ENCODE data around the gene PHYHIPL. TPM values are rescaled to one million over a fixed set of nuclear protein-coding genes. Genes with fewer than 3 reads are reported as not detected.

Gene PHYHIPL
- total and polyA plus RNA-seq, 2 of the 4 experiments (the other 2 are of a cell fraction) = not detected

DNA sequence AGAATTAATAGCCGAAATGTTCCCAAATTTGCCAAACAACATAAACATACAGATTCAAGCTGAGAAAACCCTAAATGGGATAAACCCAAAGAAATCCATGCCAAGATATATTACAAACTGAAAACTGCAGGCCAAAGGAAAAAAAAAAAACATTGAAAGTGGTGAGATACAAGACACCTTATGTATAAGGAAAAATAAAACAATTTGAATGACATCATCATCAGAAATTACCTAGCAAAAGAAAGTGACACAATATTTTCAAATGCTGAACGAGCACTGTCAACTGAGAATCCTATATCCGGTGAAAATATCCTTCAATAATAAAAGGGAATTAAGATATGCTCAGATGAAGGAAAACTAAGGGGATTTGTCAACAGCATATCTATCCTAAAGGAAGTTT lies 66.5 kb downstream of the PHYHIPL start:
- Histone ChIP-seq H3K4me3 (ENCODE audit: insufficient read depth, low read depth, low read length) (no peak overlapping the region), H3K79me1 (ENCODE audit: low read depth in 1 of 2, low read length in 2 of 2) (no peaks in the 10 kb centered on the region), H2AK9ac (replicated peaks; ENCODE audit: low read depth, low read length, poor library complexity) (no peak overlapping the region), H3K9ac (ENCODE audit: low read depth, low read length) (no peak overlapping the region), H3K27me3 (ENCODE audit: control insufficient read depth, insufficient read depth, low read length) (no peaks in the 10 kb centered on the region), H3K14ac (replicated peaks; ENCODE audit: low read depth, low read length) (no peak overlapping the region), H3K27ac (ENCODE audit: insufficient read depth, low read length) (no peak overlapping the region), H3K18ac (ENCODE audit: low read depth, low read length) (no peak overlapping the region), H4K20me1 (ENCODE audit: insufficient read depth, low read length) (no peaks in the 10 kb centered on the region), H2BK20ac (ENCODE audit: low read depth, low read length) (no peak overlapping the region), H3K23ac (ENCODE audit: low read depth, low read length) (no peak overlapping the region), H3K4me1 (ENCODE audit: control insufficient read depth, insufficient read depth, low read length) (no peaks in the 10 kb centered on the region), H3K56ac (ENCODE audit: extremely low read depth, insufficient read depth, low read length) (no peak overlapping the region), H3K9me3 (ENCODE audit: control insufficient read depth, insufficient read depth, low read length) (no peaks in the 10 kb centered on the region), H4K8ac (ENCODE audit: low read depth in 2 of 2, low read length in 2 of 2) (no peak overlapping the region), H3K36me3 (ENCODE audit: control insufficient read depth, insufficient read depth, low read length) (no peaks in the 10 kb centered on the region), H4K91ac (ENCODE audit: insufficient read depth, low read depth, low read length) (no peak overlapping the region), H2BK5ac (ENCODE audit: low read depth, low read length, poor library complexity, severe bottlenecking) (no peak overlapping the region), H3K4me2 (ENCODE audit: low read depth, low read length) (no peak overlapping the region), H4K5ac (ENCODE audit: low read depth, low read length) (no peak overlapping the region), H2AFZ (replicated peaks; ENCODE audit: low read length, poor library complexity) (no peak overlapping the region), H2BK120ac (ENCODE audit: low read depth, low read length) (no peak overlapping the region), H3K4ac (ENCODE audit: low read depth, low read length) (no peak overlapping the region), H3K9me1 (ENCODE audit: insufficient read depth, low read length) (no peaks in the 10 kb centered on the region), H2AK5ac (ENCODE audit: low read depth, low read length) (no peak overlapping the region), H2BK15ac (ENCODE audit: low read depth, low read length) (no peak overlapping the region)
- POLR2A ChIA-PET (ENCODE audit: unreplicated experiment) = no interaction called here
- TF ChIP-seq RAD21 (IDR thresholded peaks at IDR 0.05; ENCODE audit: low read length) = no peak
- TF ChIP-seq RCOR1 (IDR thresholded peaks at IDR 0.05; ENCODE audit: insufficient replicate concordance, low read length) = no peak
- TF ChIP-seq SMC3 (IDR thresholded peaks at IDR 0.05; ENCODE audit: low read depth, low read length) = no peak
- no peak for TF ChIP-seq RFX5 (IDR thresholded peaks at IDR 0.05; ENCODE audit: low read depth, low read length)
- TF ChIP-seq MAZ (IDR thresholded peaks at IDR 0.05; ENCODE audit: borderline replicate concordance, low read depth, low read length) = no peak
- no peak for TF ChIP-seq CEBPB (IDR thresholded peaks at IDR 0.05; ENCODE audit: low read depth, low read length)
- TF ChIP-seq, protein P1, sequence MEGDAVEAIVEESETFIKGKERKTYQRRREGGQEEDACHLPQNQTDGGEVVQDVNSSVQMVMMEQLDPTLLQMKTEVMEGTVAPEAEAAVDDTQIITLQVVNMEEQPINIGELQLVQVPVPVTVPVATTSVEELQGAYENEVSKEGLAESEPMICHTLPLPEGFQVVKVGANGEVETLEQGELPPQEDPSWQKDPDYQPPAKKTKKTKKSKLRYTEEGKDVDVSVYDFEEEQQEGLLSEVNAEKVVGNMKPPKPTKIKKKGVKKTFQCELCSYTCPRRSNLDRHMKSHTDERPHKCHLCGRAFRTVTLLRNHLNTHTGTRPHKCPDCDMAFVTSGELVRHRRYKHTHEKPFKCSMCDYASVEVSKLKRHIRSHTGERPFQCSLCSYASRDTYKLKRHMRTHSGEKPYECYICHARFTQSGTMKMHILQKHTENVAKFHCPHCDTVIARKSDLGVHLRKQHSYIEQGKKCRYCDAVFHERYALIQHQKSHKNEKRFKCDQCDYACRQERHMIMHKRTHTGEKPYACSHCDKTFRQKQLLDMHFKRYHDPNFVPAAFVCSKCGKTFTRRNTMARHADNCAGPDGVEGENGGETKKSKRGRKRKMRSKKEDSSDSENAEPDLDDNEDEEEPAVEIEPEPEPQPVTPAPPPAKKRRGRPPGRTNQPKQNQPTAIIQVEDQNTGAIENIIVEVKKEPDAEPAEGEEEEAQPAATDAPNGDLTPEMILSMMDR (conservative IDR thresholded peaks at IDR 0.05; ENCODE audit: low read depth, low read length) = no peak
- TF ChIP-seq CHD1 (IDR thresholded peaks at IDR 0.05; ENCODE audit: low read depth, low read length) = no peak
- TF ChIP-seq NFE2L2 (IDR thresholded peaks at IDR 0.05; ENCODE audit: low read depth, low read length) = no peak
- TF ChIP-seq, protein P2, sequence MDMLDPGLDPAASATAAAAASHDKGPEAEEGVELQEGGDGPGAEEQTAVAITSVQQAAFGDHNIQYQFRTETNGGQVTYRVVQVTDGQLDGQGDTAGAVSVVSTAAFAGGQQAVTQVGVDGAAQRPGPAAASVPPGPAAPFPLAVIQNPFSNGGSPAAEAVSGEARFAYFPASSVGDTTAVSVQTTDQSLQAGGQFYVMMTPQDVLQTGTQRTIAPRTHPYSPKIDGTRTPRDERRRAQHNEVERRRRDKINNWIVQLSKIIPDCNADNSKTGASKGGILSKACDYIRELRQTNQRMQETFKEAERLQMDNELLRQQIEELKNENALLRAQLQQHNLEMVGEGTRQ (IDR thresholded peaks at IDR 0.05; ENCODE audit: low read depth, low read length) = no peak
- in situ Hi-C loops (cut with MboI; ENCODE audit: low sequenced_read_pairs) (loop anchor here (5.0 to 10.0 kb wide), 3 partner anchors 222 to 382 kb away; no protein-coding TSS in a partner anchor), intact Hi-C loops (cut with micrococcal nuclease) (loop anchor here (10.0 kb wide), 1 partner anchor 562 kb away; no protein-coding TSS in a partner anchor), dilution Hi-C loops (cut with HindIII; ENCODE audit: low sequenced_read_pairs, unreplicated experiment) (no loop called here)
- DNase-seq (no peak), ATAC-seq (ENCODE audit: low read depth) (no peak)
- WGBS, 2 experiments (ENCODE audit: extremely low coverage in 2 of 2, insufficient read length in 1 of 2) = no CpG with 5 or more reads among the region's 3 CpGs
- no TSS peak for BruUV-seq (replicated peaks)
- CTCF ChIA-PET = no interaction called here
